ENCODE results near the gene DSCAML1.

DSCAML1 gene

GRCh38 chr11:117437041-117437790 is 359.8 kb downstream of the DSCAML1 start:
- FAIRE-seq = no peak

- no peak for FAIRE-seq
Observed at GRCh38 chr11:117435326-117435725, 361.7 kb downstream of the DSCAML1 start.

- FAIRE-seq = no peak
Observed at GRCh38 chr11:117434481-117434880, 362.5 kb downstream of the DSCAML1 start.

GRCh38 chr11:117433717-117434116 is 363.3 kb downstream of the DSCAML1 start:
- no peak for FAIRE-seq

GRCh38 chr11:117431436-117431835 is 365.6 kb downstream of the DSCAML1 start:
- FAIRE-seq = no peak

GRCh38 chr11:117430293-117430955 is 366.6 kb downstream of the DSCAML1 start:
- no peak for FAIRE-seq

- FAIRE-seq = no peak
Observed at GRCh38 chr11:117428856-117429229, 368.2 kb downstream of the DSCAML1 start.

- FAIRE-seq = no peak
Observed at GRCh38 chr11:117428186-117428855, 368.7 kb downstream of the DSCAML1 start.

- no peak for FAIRE-seq
Observed at GRCh38 chr11:117427356-117427874, 369.6 kb downstream of the DSCAML1 start.

- FAIRE-seq = no peak
Observed at GRCh38 chr11:117426941-117427340, 370.1 kb downstream of the DSCAML1 start.

- no peak for FAIRE-seq
Observed at GRCh38 chr11:117426297-117426685, 370.7 kb downstream of the DSCAML1 start.

- no peak for FAIRE-seq
Observed at GRCh38 chr11:117425679-117426296, 371.2 kb downstream of the DSCAML1 start.

- no peak for FAIRE-seq
Observed at GRCh38 chr11:117424781-117425180, 372.2 kb downstream of the DSCAML1 start.

- FAIRE-seq = no peak
Observed at GRCh38 chr11:117423046-117423575, 373.9 kb downstream of the DSCAML1 start.

- FAIRE-seq = no peak
Observed at GRCh38 chr11:117421476-117421875, 375.5 kb downstream of the DSCAML1 start.

GRCh38 chr11:117421041-117421440 is 376.0 kb downstream of the DSCAML1 start:
- no peak for FAIRE-seq

- FAIRE-seq = no peak
Observed at GRCh38 chr11:117420598-117420997, 376.4 kb downstream of the DSCAML1 start.

GRCh38 chr11:117420143-117420485 is 376.9 kb downstream of the DSCAML1 start:
- no peak for FAIRE-seq

- FAIRE-seq = no peak
Observed at GRCh38 chr11:117419482-117420142, 377.4 kb downstream of the DSCAML1 start.

- no peak for FAIRE-seq
Observed at GRCh38 chr11:117418737-117419481, 378.1 kb downstream of the DSCAML1 start.

- FAIRE-seq = no peak
Observed at GRCh38 chr11:117417856-117418255, 379.2 kb downstream of the DSCAML1 start.

- no peak for FAIRE-seq
Observed at GRCh38 chr11:117417342-117417741, 379.7 kb downstream of the DSCAML1 start.
